Ovary (tissue), 3 donors: Measurements from ENCODE around the gene PPL.

Experiments
- CTCF ChIP-seq, 3 donors: fragments of 450-650 bp in 2 of 3; fragments of 200-600 bp in 1 of 3; IDR thresholded peaks; one replicate each; pipeline versions ENCODE4 v1.5.1 to v1.8.0; 2016 to 2022; ENCODE audit warnings: antibody characterized with exemption in 3 of 3, mild to moderate bottlenecking in 1 of 3
- EP300 ChIP-seq: sonication (generic); formaldehyde crosslinking; IDR thresholded peaks from one replicate; pipeline ENCODE4 v1.6.1; 2017; ENCODE audit warnings: antibody characterized with exemption
- POLR2A ChIP-seq: fragments of 450-650 bp; IDR thresholded peaks from one replicate; pipeline ENCODE4 v1.6.1; 2017; ENCODE audit warnings: antibody characterized with exemption, mild to moderate bottlenecking, moderate library complexity
- donor health status: DM: no; HTN: no; CAD: no.

GRCh38 chr16:4946917-4947316 lies 10.0 kb upstream of the PPL start:
- TF ChIP-seq CTCF (IDR thresholded peaks at IDR 0.05), result no peak
- no peak for TF ChIP-seq POLR2A
- no peak for TF ChIP-seq EP300
